ENCODE measurements around the gene RSRC1.
"Not testable (repeated sequence)": the region's sequence is repeated elsewhere in the genome, so short reads cannot be mapped to it uniquely, and the experiment has no call there.

Gene RSRC1

GRCh38 chr3:158329696-158330441 lies 220.0 kb downstream of the RSRC1 start:
- DNase-seq (ENCODE audit: low spot score): not testable (repeated sequence)

- no peak for DNase-seq (ENCODE audit: low spot score)
Observed at GRCh38 chr3:158330870-158331269, 221.0 kb downstream of the RSRC1 start.

GRCh38 chr3:158333736-158334135 lies 223.8 kb downstream of the RSRC1 start:
- DNase-seq (ENCODE audit: low spot score): no peak

- no peak for DNase-seq (ENCODE audit: low spot score)
Observed at GRCh38 chr3:158337110-158337509, 227.2 kb downstream of the RSRC1 start.

- no peak for DNase-seq (ENCODE audit: low spot score)
Observed at GRCh38 chr3:158339638-158340037, 229.7 kb downstream of the RSRC1 start.

- DNase-seq (ENCODE audit: low spot score): not testable (repeated sequence)
Observed at GRCh38 chr3:158340951-158341350, 231.1 kb downstream of the RSRC1 start.

- DNase-seq (ENCODE audit: low spot score): no peak
Observed at GRCh38 chr3:158347966-158348365, 238.1 kb downstream of the RSRC1 start.

GRCh38 chr3:158350971-158351370 lies 241.1 kb downstream of the RSRC1 start:
- no peak for DNase-seq (ENCODE audit: low spot score)

- no peak for DNase-seq (ENCODE audit: low spot score)
Observed at GRCh38 chr3:158352551-158352950, 242.7 kb downstream of the RSRC1 start.

- no peak for DNase-seq (ENCODE audit: low spot score)
Observed at GRCh38 chr3:158354713-158355112, 244.8 kb downstream of the RSRC1 start.

- DNase-seq (ENCODE audit: low spot score): no peak
Observed at GRCh38 chr3:158355623-158356588, 246.0 kb downstream of the RSRC1 start.

GRCh38 chr3:158359339-158359738 lies 249.4 kb downstream of the RSRC1 start:
- DNase-seq (ENCODE audit: low spot score): no peak

- no peak for DNase-seq (ENCODE audit: low spot score)
Observed at GRCh38 chr3:158360756-158361448, 251.0 kb downstream of the RSRC1 start.

GRCh38 chr3:158368271-158368670 lies 258.4 kb downstream of the RSRC1 start:
- no peak for DNase-seq (ENCODE audit: low spot score)

- no peak for DNase-seq (ENCODE audit: low spot score)
Observed at GRCh38 chr3:158369279-158369678, 259.4 kb downstream of the RSRC1 start.

- DNase-seq (ENCODE audit: low spot score): no peak
Observed at GRCh38 chr3:158379517-158379916, 269.6 kb downstream of the RSRC1 start.

GRCh38 chr3:158381262-158381868 lies 271.5 kb downstream of the RSRC1 start:
- no peak for DNase-seq (ENCODE audit: low spot score)

- no peak for DNase-seq (ENCODE audit: low spot score)
Observed at GRCh38 chr3:158382479-158382878, 272.6 kb downstream of the RSRC1 start.

- DNase-seq (ENCODE audit: low spot score): no peak
Observed at GRCh38 chr3:158384019-158384418, 274.1 kb downstream of the RSRC1 start.

- no peak for DNase-seq (ENCODE audit: low spot score)
Observed at GRCh38 chr3:158395421-158395820, 285.5 kb downstream of the RSRC1 start.

GRCh38 chr3:158402590-158402989 lies 292.7 kb downstream of the RSRC1 start:
- DNase-seq (ENCODE audit: low spot score): no peak

- DNase-seq (ENCODE audit: low spot score): no peak
Observed at GRCh38 chr3:158403013-158403412, 293.1 kb downstream of the RSRC1 start.
